ENCODE data around the gene HHLA2. TPM values are rescaled to one million over a fixed set of nuclear protein-coding genes. Genes with fewer than 3 reads are reported as not detected.

Gene HHLA2
- total RNA-seq, 1 donor = not detected

- TF ChIP-seq, protein P1, sequence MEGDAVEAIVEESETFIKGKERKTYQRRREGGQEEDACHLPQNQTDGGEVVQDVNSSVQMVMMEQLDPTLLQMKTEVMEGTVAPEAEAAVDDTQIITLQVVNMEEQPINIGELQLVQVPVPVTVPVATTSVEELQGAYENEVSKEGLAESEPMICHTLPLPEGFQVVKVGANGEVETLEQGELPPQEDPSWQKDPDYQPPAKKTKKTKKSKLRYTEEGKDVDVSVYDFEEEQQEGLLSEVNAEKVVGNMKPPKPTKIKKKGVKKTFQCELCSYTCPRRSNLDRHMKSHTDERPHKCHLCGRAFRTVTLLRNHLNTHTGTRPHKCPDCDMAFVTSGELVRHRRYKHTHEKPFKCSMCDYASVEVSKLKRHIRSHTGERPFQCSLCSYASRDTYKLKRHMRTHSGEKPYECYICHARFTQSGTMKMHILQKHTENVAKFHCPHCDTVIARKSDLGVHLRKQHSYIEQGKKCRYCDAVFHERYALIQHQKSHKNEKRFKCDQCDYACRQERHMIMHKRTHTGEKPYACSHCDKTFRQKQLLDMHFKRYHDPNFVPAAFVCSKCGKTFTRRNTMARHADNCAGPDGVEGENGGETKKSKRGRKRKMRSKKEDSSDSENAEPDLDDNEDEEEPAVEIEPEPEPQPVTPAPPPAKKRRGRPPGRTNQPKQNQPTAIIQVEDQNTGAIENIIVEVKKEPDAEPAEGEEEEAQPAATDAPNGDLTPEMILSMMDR (IDR thresholded peaks at IDR 0.05; ENCODE audit: insufficient read depth, low read depth, low read length) = no peak
- H3K4me3 ChIP-seq (ENCODE audit: low read depth, low read length) = no peak overlapping the region
- no peak for DNase-seq (ENCODE audit: low read depth)
Observed at GRCh38 chr3:108388136-108389132, 92.1 kb downstream of the HHLA2 start.

- H3K4me3 ChIP-seq (ENCODE audit: low read depth, low read length) = no peak overlapping the region
- TF ChIP-seq, protein P1 (IDR thresholded peaks at IDR 0.05; ENCODE audit: insufficient read depth, low read depth, low read length) = no peak
- no peak for DNase-seq (ENCODE audit: low read depth)
Observed at GRCh38 chr3:108389372-108389771, 93.0 kb downstream of the HHLA2 start.

DNA sequence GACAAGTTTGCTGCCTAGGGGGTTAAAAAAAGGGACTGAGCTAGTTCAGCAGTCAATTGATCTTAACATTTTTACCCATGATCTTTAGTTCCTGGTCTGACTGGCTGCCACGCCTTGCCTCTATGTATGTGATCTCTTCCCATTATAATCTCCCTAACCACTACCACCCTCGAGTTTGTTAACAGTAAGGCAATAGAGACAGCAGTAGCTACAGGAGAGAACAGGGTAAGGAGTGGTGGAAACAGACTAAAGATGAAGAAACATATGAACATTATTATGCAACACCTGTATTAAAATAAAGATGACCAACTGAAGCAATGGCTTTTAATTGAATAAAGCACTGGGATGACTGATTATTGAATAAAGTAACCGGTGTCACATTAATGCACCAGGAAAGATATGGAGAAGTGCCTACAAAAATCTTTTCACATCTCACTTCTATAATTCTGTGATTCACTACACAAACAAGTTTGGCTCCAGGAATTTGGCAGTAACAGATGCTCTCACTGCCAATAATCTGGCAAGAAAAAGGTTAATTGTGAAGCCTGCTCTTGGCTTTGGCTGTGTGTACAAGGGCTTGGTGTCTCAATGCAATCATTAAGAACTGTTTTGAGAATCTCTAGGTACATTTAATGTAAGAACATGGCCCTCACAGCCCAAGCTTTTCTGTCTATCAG, 95.7 kb downstream of the HHLA2 start:
- no peak for DNase-seq (ENCODE audit: low read depth)
- TF ChIP-seq, protein P1 (IDR thresholded peaks at IDR 0.05; ENCODE audit: insufficient read depth, low read depth, low read length) = no peak
- no peak overlapping the region for H3K4me3 ChIP-seq (ENCODE audit: low read depth, low read length)

DNA sequence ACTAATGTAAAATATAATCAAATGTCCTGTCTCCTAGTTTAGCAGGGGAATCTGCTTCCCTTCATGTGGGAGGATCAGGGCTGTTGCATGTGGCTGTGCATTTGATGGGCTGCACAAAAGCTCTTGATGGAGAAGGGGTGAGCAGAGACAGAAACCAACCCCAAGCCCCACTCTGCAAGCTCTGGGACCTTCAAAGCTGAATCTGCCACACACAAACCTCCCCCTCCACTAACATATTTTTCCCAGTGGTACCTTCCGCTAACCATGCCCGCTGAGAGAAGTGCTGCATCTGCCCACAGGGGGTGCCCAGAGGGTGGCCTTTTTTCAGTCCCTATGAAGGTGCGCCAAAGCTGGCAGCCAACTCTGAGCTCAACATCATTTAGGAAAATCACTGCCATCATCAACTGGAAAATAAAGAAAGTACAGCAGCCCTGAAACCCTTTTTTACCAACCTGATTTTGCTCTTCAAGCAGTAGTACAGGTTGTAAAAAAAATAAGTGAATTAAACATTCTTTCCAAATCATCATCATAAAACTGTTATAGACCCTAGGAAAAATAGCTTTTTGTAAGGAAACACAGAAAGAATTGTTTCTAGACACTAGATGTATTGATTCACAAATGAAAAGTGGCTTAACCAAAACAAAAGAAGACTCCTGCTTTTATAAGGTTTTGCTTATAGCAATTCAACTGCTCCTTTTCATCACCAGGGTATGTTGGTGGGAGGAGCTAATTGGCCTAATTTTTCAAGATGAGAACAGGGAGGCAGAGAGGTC, 97.0 kb downstream of the HHLA2 start:
- no peak overlapping the region for H3K4me3 ChIP-seq (ENCODE audit: low read depth, low read length)
- TF ChIP-seq, protein P1 (IDR thresholded peaks at IDR 0.05; ENCODE audit: insufficient read depth, low read depth, low read length) = no peak
- DNase-seq (ENCODE audit: low read depth) = no peak

- TF ChIP-seq, protein P1 (IDR thresholded peaks at IDR 0.05; ENCODE audit: insufficient read depth, low read depth, low read length) = no peak
- no peak for DNase-seq (ENCODE audit: low read depth)
- no peak overlapping the region for H3K4me3 ChIP-seq (ENCODE audit: low read depth, low read length)
Observed at GRCh38 chr3:108394016-108394415, 97.7 kb downstream of the HHLA2 start.

GRCh38 chr3:108394563-108394962, 98.2 kb downstream of the HHLA2 start:
- DNase-seq (ENCODE audit: low read depth) = no peak
- H3K4me3 ChIP-seq (ENCODE audit: low read depth, low read length) = no peak overlapping the region
- TF ChIP-seq, protein P1 (IDR thresholded peaks at IDR 0.05; ENCODE audit: insufficient read depth, low read depth, low read length) = no peak

All from fibroblast of villous mesenchyme (primary cell).